ENCODE results near the gene NRROS.

Gene NRROS

DNA sequence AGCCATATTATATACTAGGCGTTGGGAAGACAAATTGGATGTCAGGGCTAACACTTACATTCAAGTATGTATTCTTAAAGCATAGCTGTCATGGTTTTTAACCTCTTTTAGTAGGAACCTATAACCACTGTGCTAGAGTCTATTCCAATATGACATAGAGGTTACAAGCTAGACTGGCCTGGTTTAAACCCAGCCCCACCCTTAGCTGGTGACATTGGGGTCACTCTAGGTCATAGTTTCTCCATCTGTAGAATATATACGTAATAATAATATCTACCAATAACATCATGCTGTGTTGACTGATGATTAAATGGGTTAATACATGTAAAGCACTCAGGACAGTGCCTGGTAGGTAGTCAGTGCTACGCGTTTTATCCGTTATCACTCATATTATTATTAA is 16.7 kb downstream of the NRROS start:
- DNase-seq: no peak
- H3K9ac ChIP-seq (ENCODE audit: low read length): no peak overlapping the region
- peaks cover 42% of the 10 kb centered on the region for H3K36me3 ChIP-seq (replicated peaks; ENCODE audit: insufficient read depth, low read length)
- no peaks in the 10 kb centered on the region for H3F3A ChIP-seq (ENCODE audit: insufficient read depth, low read length)
- H3K4me1 ChIP-seq (ENCODE audit: low read length): no peaks in the 10 kb centered on the region
- H3K9me2 ChIP-seq (replicated peaks; ENCODE audit: insufficient read depth, low read length): no peaks in the 10 kb centered on the region
- peaks cover 69% of the 10 kb centered on the region for H3K79me2 ChIP-seq (ENCODE audit: low read length)
- H3K4me2 ChIP-seq (ENCODE audit: low read depth, low read length): no peak overlapping the region
- no peaks in the 10 kb centered on the region for H3K9me3 ChIP-seq (replicated peaks; ENCODE audit: insufficient read depth, low read length)
- H4K20me1 ChIP-seq (ENCODE audit: insufficient read depth, low read length): peaks cover 31% of the 10 kb centered on the region
- no peak for TF ChIP-seq EZH2phosphoT487 (IDR thresholded peaks at IDR 0.05; ENCODE audit: low read length)
- TF ChIP-seq, protein P1, sequence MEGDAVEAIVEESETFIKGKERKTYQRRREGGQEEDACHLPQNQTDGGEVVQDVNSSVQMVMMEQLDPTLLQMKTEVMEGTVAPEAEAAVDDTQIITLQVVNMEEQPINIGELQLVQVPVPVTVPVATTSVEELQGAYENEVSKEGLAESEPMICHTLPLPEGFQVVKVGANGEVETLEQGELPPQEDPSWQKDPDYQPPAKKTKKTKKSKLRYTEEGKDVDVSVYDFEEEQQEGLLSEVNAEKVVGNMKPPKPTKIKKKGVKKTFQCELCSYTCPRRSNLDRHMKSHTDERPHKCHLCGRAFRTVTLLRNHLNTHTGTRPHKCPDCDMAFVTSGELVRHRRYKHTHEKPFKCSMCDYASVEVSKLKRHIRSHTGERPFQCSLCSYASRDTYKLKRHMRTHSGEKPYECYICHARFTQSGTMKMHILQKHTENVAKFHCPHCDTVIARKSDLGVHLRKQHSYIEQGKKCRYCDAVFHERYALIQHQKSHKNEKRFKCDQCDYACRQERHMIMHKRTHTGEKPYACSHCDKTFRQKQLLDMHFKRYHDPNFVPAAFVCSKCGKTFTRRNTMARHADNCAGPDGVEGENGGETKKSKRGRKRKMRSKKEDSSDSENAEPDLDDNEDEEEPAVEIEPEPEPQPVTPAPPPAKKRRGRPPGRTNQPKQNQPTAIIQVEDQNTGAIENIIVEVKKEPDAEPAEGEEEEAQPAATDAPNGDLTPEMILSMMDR (IDR thresholded peaks at IDR 0.05; ENCODE audit: low read length): no peak
- no peak for TF ChIP-seq EZH2 (optimal IDR thresholded peaks at IDR 0.05; ENCODE audit: low read depth, low read length)
- no peak overlapping the region for H2AFZ ChIP-seq (ENCODE audit: low read length)
- no peak overlapping the region for H3K27ac ChIP-seq (ENCODE audit: low read length)
- no peaks in the 10 kb centered on the region for H3K27me3 ChIP-seq (replicated peaks; ENCODE audit: insufficient read depth, low read length)
- no peak overlapping the region for H3K4me3 ChIP-seq (ENCODE audit: low read length)

DNA sequence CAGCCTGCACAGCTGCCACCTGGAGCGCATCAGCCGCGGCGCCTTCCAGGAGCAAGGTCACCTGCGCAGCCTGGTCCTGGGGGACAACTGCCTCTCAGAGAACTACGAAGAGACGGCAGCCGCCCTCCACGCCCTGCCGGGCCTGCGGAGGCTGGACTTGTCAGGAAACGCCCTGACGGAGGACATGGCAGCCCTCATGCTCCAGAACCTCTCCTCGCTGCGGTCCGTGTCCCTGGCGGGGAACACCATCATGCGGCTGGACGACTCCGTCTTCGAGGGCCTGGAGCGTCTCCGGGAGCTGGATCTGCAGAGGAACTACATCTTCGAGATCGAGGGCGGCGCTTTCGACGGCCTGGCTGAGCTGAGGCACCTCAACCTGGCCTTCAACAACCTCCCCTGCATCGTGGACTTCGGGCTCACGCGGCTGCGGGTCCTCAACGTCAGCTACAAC is 20.4 kb downstream of the NRROS start:
- H2AFZ ChIP-seq (ENCODE audit: low read length): no peak overlapping the region
- no peak overlapping the region for H3K9ac ChIP-seq (ENCODE audit: low read length)
- peaks cover 38% of the 10 kb centered on the region for H3K79me2 ChIP-seq (ENCODE audit: low read length)
- TF ChIP-seq EZH2 (optimal IDR thresholded peaks at IDR 0.05; ENCODE audit: low read depth, low read length) (no peak), EZH2phosphoT487 (IDR thresholded peaks at IDR 0.05; ENCODE audit: low read length) (no peak)
- TF ChIP-seq, protein P1 (IDR thresholded peaks at IDR 0.05; ENCODE audit: low read length): no peak
- H3K4me1 ChIP-seq (ENCODE audit: low read length): no peaks in the 10 kb centered on the region
- no peak overlapping the region for H3K4me2 ChIP-seq (ENCODE audit: low read depth, low read length)
- H3K4me3 ChIP-seq (ENCODE audit: low read length): no peak overlapping the region
- H3K9me2 ChIP-seq (replicated peaks; ENCODE audit: insufficient read depth, low read length): no peaks in the 10 kb centered on the region
- peaks cover 38% of the 10 kb centered on the region for H3K36me3 ChIP-seq (replicated peaks; ENCODE audit: insufficient read depth, low read length)
- no peak overlapping the region for H3K27ac ChIP-seq (ENCODE audit: low read length)
- DNase-seq: no peak
- H3F3A ChIP-seq (ENCODE audit: insufficient read depth, low read length): no peaks in the 10 kb centered on the region
- H3K27me3 ChIP-seq (replicated peaks; ENCODE audit: insufficient read depth, low read length): no peaks in the 10 kb centered on the region
- H4K20me1 ChIP-seq (ENCODE audit: insufficient read depth, low read length): no peaks in the 10 kb centered on the region
- H3K9me3 ChIP-seq (replicated peaks; ENCODE audit: insufficient read depth, low read length): no peaks in the 10 kb centered on the region

DNA sequence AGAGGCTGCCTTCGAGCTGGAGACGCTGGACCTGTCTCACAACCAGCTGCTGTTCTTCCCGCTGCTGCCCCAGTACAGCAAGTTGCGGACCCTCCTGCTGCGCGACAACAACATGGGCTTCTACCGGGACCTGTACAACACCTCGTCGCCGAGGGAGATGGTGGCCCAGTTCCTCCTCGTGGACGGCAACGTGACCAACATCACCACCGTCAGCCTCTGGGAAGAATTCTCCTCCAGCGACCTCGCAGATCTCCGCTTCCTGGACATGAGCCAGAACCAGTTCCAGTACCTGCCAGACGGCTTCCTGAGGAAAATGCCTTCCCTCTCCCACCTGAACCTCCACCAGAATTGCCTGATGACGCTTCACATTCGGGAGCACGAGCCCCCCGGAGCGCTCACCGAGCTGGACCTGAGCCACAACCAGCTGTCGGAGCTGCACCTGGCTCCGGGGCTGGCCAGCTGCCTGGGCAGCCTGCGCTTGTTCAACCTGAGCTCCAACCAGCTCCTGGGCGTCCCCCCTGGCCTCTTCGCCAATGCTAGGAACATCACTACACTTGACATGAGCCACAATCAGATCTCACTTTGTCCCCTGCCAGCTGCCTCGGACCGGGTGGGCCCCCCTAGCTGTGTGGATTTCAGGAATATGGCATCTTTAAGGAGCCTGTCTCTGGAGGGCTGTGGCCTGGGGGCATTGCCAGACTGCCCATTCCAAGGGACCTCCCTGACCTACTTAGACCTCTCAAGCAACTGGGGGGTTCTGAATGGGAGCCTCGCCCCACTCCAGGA is 21.1 kb downstream of the NRROS start:
- Histone ChIP-seq H3K9me3 (replicated peaks; ENCODE audit: insufficient read depth, low read length) (no peaks in the 10 kb centered on the region), H2AFZ (ENCODE audit: low read length) (no peak overlapping the region), H3F3A (ENCODE audit: insufficient read depth, low read length) (no peaks in the 10 kb centered on the region), H3K4me2 (ENCODE audit: low read depth, low read length) (no peak overlapping the region), H3K9ac (ENCODE audit: low read length) (no peak overlapping the region), H3K9me2 (replicated peaks; ENCODE audit: insufficient read depth, low read length) (no peaks in the 10 kb centered on the region), H3K4me1 (ENCODE audit: low read length) (no peaks in the 10 kb centered on the region), H4K20me1 (ENCODE audit: insufficient read depth, low read length) (no peaks in the 10 kb centered on the region), H3K36me3 (replicated peaks; ENCODE audit: insufficient read depth, low read length) (peaks cover 35% of the 10 kb centered on the region), H3K27ac (ENCODE audit: low read length) (no peak overlapping the region), H3K4me3 (ENCODE audit: low read length) (no peak overlapping the region), H3K27me3 (replicated peaks; ENCODE audit: insufficient read depth, low read length) (no peaks in the 10 kb centered on the region), H3K79me2 (ENCODE audit: low read length) (peaks cover 34% of the 10 kb centered on the region)
- no peak for DNase-seq
- TF ChIP-seq, protein P1 (IDR thresholded peaks at IDR 0.05; ENCODE audit: low read length): no peak
- TF ChIP-seq EZH2 (optimal IDR thresholded peaks at IDR 0.05; ENCODE audit: low read depth, low read length) (no peak), EZH2phosphoT487 (IDR thresholded peaks at IDR 0.05; ENCODE audit: low read length) (no peak)

All from MM.1S (cell line).